GM18870 (cell line): ENCODE results near the gene RBMS1.

ENCODE experiments used
- ATAC-seq: cut with Tn5 transposase; IDR thresholded peaks from one replicate; pipeline ENCODE4 v1.9.1; 2021; ENCODE audit warnings: moderate library complexity; ENCODE audit not compliant: unreplicated experiment

Gene RBMS1

DNA sequence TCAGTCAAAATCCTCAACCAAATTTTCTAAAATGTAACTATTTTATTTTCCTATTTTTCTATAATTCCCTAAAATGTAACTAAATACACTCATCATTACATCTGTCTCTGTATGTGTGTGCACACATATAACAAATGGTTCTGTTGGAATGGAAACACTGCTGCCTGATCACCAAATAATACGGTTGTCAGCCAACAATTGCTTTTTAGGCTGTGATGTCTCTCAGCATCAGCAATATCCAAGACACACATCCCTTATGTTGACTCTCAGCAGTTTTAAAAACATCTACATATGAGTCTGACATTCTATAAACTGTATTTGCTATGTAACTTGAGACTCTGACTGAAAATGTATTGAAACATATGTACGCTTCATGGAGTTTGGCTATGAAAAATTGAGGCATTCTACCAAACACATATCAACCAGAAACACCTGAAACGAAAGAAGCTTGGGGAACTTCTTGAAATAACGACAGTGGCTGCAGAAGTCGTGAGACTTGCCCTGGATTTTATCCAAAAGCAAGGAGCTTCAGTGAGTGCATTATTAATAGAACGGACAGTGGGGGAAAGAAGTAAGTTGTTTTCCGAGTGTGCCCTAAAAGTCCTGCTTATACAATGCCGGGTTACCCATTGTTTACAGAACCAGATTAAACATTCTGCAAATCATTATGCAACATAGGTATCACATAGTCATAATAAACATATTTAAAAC, 183.3 kb downstream of the RBMS1 start:
- no peak for ATAC-seq

DNA sequence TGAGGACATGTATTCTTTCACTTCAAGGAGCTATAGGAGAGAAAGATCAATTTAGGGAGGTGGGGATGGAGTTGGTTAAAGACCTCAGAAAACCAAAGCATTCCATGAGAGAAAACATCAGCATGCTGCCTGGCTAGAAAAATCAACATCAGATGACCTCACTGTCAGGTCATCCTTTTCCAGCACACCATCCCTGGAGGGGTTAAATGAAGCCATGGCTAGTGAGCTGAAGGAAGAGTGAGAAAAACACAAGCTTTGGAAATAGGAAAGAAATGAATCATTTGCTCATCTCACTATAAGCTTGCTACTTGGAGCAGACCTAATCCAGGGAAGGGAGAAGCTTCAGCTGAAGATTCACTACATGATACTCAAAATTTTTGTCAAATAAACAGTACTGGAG, 184.0 kb downstream of the RBMS1 start:
- ATAC-seq = no peak

DNA sequence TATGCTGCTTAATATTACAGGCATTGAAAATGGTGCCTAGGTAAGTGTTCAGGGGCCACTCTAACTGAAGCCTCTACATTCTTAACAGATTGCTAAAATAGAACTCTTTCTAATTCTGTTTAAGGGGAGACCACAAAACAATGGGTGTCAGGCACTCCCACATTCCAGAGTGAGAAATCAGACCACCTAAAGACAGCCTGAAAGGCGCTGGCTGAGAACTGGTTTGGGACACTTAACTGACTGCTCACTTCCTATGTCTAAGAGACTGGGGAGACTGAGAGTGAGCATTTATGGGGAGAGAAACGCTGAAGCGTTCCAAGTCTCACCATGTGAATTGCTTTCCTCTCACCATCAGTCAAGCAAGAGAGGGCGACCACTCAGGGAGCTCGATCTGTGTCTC, 184.7 kb downstream of the RBMS1 start:
- no peak for ATAC-seq

- no peak for ATAC-seq
Measured at GRCh38 chr2:160308476-160308875, 185.1 kb downstream of the RBMS1 start.

GRCh38 chr2:160306985-160307384, 186.6 kb downstream of the RBMS1 start:
- ATAC-seq = no peak

DNA sequence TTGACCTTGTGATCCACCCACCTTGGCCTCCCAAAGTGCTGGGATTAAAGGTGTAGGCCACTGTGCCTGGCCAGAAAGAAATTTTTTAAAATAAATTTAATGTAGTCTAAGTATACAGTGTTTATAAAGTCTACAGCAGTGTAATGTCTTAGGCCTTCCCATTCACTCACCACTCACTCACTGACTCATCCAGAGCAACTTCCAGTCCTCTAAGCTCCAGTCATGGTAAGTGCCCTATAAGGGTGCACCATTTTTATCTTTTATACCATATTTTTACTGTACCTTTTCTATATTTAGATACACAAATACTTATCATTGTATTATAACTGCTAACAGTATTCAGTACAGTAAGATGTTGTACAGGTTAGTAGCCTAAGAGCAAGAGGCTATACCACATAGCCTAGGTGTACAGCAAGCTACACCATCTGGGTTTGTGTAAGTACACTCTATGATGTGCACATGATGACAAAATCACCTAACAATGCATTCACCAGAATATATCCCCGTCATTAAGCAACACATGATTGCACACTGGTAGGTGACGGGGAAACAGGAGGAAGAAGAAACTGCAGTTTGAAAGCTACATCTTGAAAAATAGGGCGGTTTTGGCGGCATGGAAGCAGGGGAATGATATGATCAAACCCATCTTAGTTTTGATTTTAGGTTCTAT, 188.4 kb downstream of the RBMS1 start:
- no peak for ATAC-seq

GRCh38 chr2:160303527-160303926, 190.1 kb downstream of the RBMS1 start:
- ATAC-seq = no peak

- no peak for ATAC-seq
Measured at GRCh38 chr2:160303076-160303475, 190.5 kb downstream of the RBMS1 start.

GRCh38 chr2:160301420-160301819, 192.2 kb downstream of the RBMS1 start:
- ATAC-seq = no peak

DNA sequence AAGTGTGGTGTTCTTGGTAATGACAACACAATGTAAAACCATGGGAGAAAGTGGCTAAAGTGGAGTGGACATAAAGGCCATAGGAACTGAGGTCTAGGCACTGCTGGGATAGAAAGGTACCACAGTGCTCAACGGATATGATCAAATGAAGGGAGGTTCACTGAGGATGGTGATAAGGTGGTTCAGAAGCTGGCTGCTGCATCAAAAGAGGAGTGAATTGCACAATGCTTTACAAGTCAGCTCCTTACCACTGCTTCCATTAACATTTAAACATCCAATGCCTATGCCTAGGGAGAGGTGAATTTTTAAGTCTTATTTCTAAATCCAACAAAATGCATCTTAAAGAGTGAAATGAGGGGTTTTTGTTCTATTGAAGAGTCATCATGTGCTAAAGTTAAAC, 193.4 kb downstream of the RBMS1 start:
- no peak for ATAC-seq

- no peak for ATAC-seq
Measured at GRCh38 chr2:160299540-160299939, 194.1 kb downstream of the RBMS1 start.

GRCh38 chr2:160298960-160299359, 194.6 kb downstream of the RBMS1 start:
- ATAC-seq = no peak

DNA sequence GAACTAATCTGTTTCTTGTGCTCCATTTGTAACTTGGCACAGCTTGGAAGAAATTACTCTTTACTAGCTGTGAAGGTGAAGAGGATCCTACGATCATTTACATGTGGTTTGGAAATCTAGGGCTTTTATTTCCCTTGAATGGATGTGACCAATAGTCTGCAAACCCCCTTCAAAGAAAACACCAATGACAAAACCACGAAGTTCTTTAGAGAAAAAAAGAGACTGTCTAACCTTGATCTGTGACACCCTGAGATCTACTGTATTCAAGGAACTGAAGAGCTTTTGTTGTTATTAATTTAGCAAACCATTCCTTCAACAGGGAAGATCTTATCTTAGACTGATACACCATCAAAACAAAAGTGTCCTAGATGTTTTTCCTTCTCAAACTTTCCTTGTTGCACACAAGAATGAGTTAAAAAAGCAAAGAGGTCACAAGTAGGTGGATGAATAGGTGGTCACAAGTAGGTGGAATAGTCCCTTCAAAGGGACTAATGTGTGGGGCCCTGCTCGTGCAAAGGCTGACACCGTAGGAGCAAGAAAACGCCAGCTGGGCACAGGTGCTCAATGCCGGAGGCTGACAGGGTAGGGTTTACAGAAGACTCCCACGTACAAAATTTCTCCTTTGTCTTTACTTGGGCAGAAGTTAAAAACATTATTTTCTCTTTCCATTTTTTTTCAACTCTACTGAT, 197.9 kb downstream of the RBMS1 start:
- no peak for ATAC-seq

DNA sequence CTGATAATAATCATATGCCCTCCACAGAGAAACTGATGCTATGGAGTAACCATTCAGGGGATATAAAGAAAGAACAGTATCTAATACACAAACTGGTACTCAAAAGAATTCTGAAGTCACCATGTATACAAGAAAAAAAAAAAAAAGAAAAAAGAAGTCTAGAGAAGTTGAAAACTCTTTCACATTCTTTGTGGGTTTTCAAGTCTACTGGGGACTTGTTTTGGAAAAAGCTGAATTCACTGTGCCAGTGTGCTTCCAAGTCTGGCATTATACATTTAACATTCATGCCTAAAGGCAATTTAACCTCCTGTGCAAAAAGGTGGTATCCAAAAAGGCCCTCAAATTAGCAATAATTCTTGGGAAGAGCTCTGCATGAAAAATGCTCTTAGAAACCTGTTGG, 198.7 kb downstream of the RBMS1 start:
- ATAC-seq = no peak

DNA sequence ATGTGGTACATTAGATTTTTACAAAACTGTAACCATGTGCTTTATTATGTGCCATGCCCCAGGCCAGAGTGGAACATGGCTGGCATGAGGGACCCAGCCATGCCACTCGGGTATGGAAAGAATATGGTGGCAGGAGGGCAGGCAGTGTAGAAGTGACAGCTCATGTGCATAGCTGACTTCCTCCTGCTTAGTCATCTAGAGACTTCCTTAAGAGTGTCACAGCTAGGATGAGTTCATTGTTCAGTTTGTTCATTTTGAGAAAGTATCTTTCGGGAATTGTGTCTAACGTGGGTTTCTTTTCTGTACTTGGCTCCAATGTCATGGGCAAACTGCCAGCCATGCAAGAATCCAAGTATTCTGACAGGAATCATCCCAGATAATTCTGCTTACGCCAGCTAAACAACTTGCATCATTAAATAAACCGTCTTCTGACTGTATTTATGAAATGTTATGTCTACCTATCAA, 199.2 kb downstream of the RBMS1 start:
- peak; percentile 77 for ATAC-seq

- ATAC-seq = no peak
Measured at GRCh38 chr2:160293391-160294091, 200.1 kb downstream of the RBMS1 start.

DNA sequence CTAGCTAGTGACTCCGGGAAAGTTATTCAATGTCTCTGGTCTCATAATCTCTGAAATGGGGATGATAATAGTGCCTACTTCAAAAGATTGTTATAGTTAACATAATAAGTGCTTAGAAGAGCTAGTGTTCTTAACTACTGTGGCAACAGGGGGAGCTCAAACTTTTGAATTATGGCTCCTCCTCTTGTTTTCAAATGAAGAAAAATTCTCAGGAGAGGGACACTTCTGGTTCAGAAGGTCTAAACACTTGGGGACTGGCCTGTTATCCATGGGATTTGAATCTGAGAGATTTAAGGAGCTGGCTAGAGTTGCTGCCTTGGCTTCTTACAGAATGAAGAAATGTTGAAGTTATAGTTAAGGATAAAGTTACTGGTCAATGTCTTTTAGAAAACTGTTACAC, 201.4 kb downstream of the RBMS1 start:
- no peak for ATAC-seq

GRCh38 chr2:160291382-160291781, 202.2 kb downstream of the RBMS1 start:
- no peak for ATAC-seq

DNA sequence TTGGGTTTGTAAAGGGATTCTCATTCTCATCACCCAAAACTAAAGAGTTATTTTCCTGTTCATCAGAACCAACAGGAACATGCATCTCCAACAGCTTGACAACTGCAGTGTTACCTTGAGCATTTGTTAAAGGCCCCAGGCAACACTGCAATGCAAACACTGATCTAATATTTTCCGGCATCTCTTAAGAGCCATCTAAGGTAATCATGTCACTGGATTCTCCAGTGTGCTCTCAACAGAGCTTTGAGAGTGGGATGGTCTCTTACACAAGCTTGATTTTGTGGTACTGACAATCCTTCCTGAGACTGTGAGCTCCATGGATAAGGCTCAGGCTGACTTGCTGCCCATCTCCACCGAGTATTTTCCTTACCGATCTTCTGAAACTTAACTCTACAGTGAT, 203.0 kb downstream of the RBMS1 start:
- no peak for ATAC-seq

GRCh38 chr2:160289831-160290230, 203.8 kb downstream of the RBMS1 start:
- ATAC-seq = no peak

DNA sequence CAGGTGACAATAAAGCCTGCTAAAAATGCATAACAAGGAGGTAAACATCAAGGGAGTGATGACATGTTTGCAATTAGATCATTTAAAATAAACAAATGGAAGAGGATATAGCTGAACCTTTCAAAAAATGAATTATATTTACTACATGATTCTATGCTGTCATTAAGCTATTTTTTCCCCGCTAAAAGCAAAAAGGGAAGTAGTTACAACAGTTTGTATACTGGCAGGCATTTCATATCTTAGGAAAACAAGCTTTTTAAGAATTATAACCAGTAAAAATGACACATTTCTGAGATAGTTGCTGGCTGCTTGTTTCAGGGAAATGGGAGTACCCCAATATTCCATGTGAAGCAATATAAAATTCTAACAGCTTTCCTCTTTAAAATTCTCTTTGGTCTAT, 204.5 kb downstream of the RBMS1 start:
- ATAC-seq = no peak
